Measurements from ENCODE around the gene ARVCF. TPM values are rescaled to one million over a fixed set of nuclear protein-coding genes. Genes with fewer than 3 reads are reported as not detected.

The ARVCF gene
- total RNA-seq, 1 experiment from 2014 or later: 12.0 TPM

DNA sequence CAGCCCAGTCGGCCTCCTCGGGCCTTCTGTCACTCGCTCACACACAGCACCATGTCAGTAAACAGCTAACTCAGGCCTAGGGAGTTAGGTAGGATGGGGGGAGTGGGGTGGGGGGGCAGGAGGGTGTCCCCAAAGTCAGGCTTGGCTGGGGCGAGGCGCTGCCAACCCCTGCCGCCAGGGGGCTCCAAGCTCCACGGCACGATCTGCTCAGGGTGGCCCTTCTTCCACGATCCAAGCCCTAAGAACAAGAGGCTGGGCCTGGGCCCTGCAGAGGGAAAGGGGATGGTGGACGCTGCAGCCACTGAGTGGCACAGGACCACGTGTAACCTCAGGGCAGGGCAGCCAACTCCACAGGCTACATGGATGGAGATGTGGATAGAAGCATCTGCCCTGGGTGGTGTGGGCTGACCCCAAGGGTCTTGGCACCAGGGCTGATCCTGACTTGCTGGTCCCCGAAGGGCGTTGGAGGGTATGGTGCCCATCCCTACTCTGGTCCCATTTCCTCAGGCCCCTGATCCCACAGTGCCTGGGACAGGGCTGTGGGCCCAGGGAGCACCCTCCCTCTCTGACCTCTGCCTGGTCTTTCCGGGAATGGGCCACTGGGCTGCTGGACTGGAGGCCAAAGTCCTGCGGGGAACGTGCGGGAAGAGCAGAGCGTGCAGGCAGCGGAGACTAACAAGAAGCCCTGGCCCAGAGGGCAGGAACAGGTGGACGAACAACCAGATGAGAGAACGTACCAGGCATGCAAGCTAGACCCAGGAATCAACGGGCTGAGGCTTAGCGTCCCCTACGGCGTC, 45.9 kb downstream of the ARVCF start:
- Histone ChIP-seq H3K9me3 (no peaks in the 10 kb centered on the region), H3K4me1 (peaks cover 6% of the 10 kb centered on the region; the same call in 1 of the 2 replicates), H3K27me3 (replicated peaks; ENCODE audit: control insufficient read depth, insufficient read depth, low read length) (no peaks in the 10 kb centered on the region), H3K4me3 (ENCODE audit: low read depth, low read length) (no peak overlapping the region), H3K36me3 (ENCODE audit: control insufficient read depth, insufficient read depth, low read length) (peaks cover 2% of the 10 kb centered on the region)
- H3K27ac Mint-ChIP-seq (ENCODE audit: unreplicated experiment): peak overlapping the region; percentile 35
- H3K4me3 Mint-ChIP-seq (ENCODE audit: unreplicated experiment): no peak overlapping the region
- POLR2A ChIA-PET: no interaction called here
- intact Hi-C loops (cut with micrococcal nuclease; ENCODE audit: unreplicated experiment): loop anchor here (2.0 kb wide), 1 partner anchor 46 kb away; the partner anchor contains the start of gene ARVCF
- H3K36me3 Mint-ChIP-seq (ENCODE audit: insufficient read depth, unreplicated experiment): peaks cover 36% of the 10 kb centered on the region
- peak; percentile 67 to 83 for DNase-seq
- no peaks in the 10 kb centered on the region for H3K27me3 Mint-ChIP-seq (ENCODE audit: insufficient read depth, unreplicated experiment)
- no TSS peak for BruUV-seq (replicated peaks)
- CTCF ChIA-PET: interaction anchor here (0.6 to 2.3 kb wide), 7 partner anchors 12 to 149 kb away, joined by 3 to 17 read pairs (median 3); no protein-coding TSS in a partner anchor
- peaks cover 13% of the 10 kb centered on the region for H3K4me1 Mint-ChIP-seq (ENCODE audit: low read depth, unreplicated experiment)
- peak; percentile 93 to 95 for TF ChIP-seq CTCF (IDR thresholded peaks at IDR 0.05; ENCODE audit: insufficient read depth in 1 of 2, low read depth in 1 of 2, low read length in 1 of 2, severe bottlenecking in 1 of 2, unreplicated experiment in 1 of 2)
- no peaks in the 10 kb centered on the region for H3K9me3 Mint-ChIP-seq (ENCODE audit: unreplicated experiment)

DNA sequence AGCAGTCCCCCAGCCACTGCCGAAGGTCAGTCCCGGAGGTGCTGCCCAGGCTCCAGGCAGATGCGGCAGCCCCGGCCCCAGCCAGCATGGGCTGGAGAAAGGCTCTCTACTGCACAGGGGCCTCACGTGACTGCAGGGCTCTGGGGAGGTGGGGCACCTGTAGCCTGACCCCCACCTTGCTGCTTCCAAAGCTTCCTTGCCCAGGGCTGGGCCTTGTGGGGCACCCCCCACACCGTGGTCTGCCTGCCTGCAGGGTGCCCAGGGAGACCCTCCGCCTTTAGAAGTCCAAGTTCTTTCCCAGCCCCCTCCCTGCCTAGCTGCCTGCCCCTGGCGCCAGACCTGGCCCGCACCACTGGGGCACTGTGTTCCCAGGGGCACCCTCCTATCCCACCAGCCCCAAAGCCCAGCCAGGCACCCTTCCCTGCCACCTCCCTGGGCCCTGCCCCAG, 46.6 kb downstream of the ARVCF start:
- peaks cover 2% of the 10 kb centered on the region for H3K36me3 ChIP-seq (ENCODE audit: control insufficient read depth, insufficient read depth, low read length)
- no peak for DNase-seq
- H3K4me1 ChIP-seq: peaks cover 6% of the 10 kb centered on the region; the same call in 1 of the 2 replicates
- CTCF ChIA-PET: interaction anchor here (1.5 to 2.3 kb wide), 3 partner anchors 11 to 43 kb away, joined by 4 to 17 read pairs (median 7); no protein-coding TSS in a partner anchor
- Mint-ChIP-seq H3K27ac (ENCODE audit: unreplicated experiment) (no peak overlapping the region), H3K4me1 (ENCODE audit: low read depth, unreplicated experiment) (peaks cover 13% of the 10 kb centered on the region), H3K4me3 (ENCODE audit: unreplicated experiment) (no peak overlapping the region), H3K9me3 (ENCODE audit: unreplicated experiment) (no peaks in the 10 kb centered on the region), H3K36me3 (ENCODE audit: insufficient read depth, unreplicated experiment) (peaks cover 36% of the 10 kb centered on the region), H3K27me3 (ENCODE audit: insufficient read depth, unreplicated experiment) (no peaks in the 10 kb centered on the region)
- no peak overlapping the region for H3K4me3 ChIP-seq (ENCODE audit: low read depth, low read length)
- H3K27me3 ChIP-seq (replicated peaks; ENCODE audit: control insufficient read depth, insufficient read depth, low read length): no peaks in the 10 kb centered on the region
- BruUV-seq (replicated peaks): no TSS peak
- POLR2A ChIA-PET: no interaction called here
- intact Hi-C loops (cut with micrococcal nuclease; ENCODE audit: unreplicated experiment): loop anchor here (2.0 kb wide), 1 partner anchor 47 kb away; the partner anchor contains the start of gene ARVCF
- no peak for TF ChIP-seq CTCF (IDR thresholded peaks at IDR 0.05; ENCODE audit: insufficient read depth in 1 of 2, low read depth in 1 of 2, low read length in 1 of 2, severe bottlenecking in 1 of 2, unreplicated experiment in 1 of 2)
- no peaks in the 10 kb centered on the region for H3K9me3 ChIP-seq

GRCh38 chr22:19969141-19969928, 47.3 kb downstream of the ARVCF start:
- Mint-ChIP-seq H3K4me3 (ENCODE audit: unreplicated experiment) (no peak overlapping the region), H3K9me3 (ENCODE audit: unreplicated experiment) (no peaks in the 10 kb centered on the region), H3K27me3 (ENCODE audit: insufficient read depth, unreplicated experiment) (no peaks in the 10 kb centered on the region), H3K36me3 (ENCODE audit: insufficient read depth, unreplicated experiment) (peaks cover 36% of the 10 kb centered on the region), H3K27ac (ENCODE audit: unreplicated experiment) (no peak overlapping the region), H3K4me1 (ENCODE audit: low read depth, unreplicated experiment) (peaks cover 13% of the 10 kb centered on the region)
- intact Hi-C loops (cut with micrococcal nuclease; ENCODE audit: unreplicated experiment): loop anchor here (10.0 kb wide), 1 partner anchor 145 kb away; the partner anchor contains the start of genes RANBP1 and TRMT2A
- no peaks in the 10 kb centered on the region for H3K9me3 ChIP-seq
- DNase-seq: no peak
- BruUV-seq (replicated peaks): no TSS peak
- ChIA-PET POLR2A (no interaction called here), CTCF (interaction anchor here (0.6 kb wide), 1 partner anchor 51 kb away, joined by 4 read pairs; no protein-coding TSS in a partner anchor)
- H3K4me3 ChIP-seq (ENCODE audit: low read depth, low read length): no peak overlapping the region
- TF ChIP-seq CTCF (IDR thresholded peaks at IDR 0.05; ENCODE audit: insufficient read depth in 1 of 2, low read depth in 1 of 2, low read length in 1 of 2, severe bottlenecking in 1 of 2, unreplicated experiment in 1 of 2): no peak
- H3K4me1 ChIP-seq: peaks cover 12% of the 10 kb centered on the region
- H3K27me3 ChIP-seq (replicated peaks; ENCODE audit: control insufficient read depth, insufficient read depth, low read length): no peaks in the 10 kb centered on the region
- H3K36me3 ChIP-seq (ENCODE audit: control insufficient read depth, insufficient read depth, low read length): peaks cover 4% of the 10 kb centered on the region

Measured in Caco-2 (cell line).